GM20000 (cell line): ENCODE measurements around the gene MORC1.

Experiments
- DNase-seq: peaks from one replicate; pipeline ENCODE4 v3.0.0; 2012; ENCODE audit warnings: low spot score
- CTCF ChIP-seq: IDR thresholded peaks from 2 replicates; pipeline ENCODE4 v1.5.1; 2012; ENCODE audit warnings: mild to moderate bottlenecking, control low read depth; ENCODE audit errors: extremely low read depth, missing control alignments

Gene MORC1

GRCh38 chr3:108909799-108910198 lies 208.1 kb downstream of the MORC1 start:
- DNase-seq, result no peak
- TF ChIP-seq CTCF, result no peak
